NCI-H1048 (cell line): ENCODE results near the gene DDX46.
"Not testable (repeated sequence)": the region's sequence is repeated elsewhere in the genome, so short reads cannot be mapped to it uniquely, and the experiment has no call there.

Experiments
- DNase-seq: peaks from one replicate; lab custom pipeline; 2025; lab: John Stamatoyannopoulos, UW

DDX46 gene

DNA sequence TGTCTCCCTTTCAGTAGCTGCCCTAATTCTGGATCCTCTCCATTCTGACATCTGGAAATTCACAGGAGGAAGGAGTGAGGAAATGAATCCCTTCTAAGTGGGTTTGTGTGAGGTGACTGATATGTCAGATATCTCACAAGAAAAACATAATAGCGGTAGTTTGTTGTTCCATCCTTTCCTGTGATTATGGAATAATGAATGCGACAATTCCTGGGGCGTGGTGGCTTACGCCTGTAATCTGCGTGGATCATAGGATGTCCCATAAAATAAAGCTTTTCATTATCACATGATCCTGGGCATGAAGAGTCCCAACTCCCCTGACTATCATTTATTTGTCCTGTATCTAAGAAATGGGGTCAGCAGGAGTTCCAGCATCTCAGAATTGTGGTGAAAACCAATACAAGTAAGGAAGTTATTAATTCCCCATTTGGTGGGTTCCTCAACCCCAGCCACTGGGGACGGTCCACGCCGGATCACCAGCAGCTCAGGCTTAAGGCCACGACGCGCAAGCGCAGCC is 86.8 kb downstream of the DDX46 start:
- no peak for DNase-seq

DNA sequence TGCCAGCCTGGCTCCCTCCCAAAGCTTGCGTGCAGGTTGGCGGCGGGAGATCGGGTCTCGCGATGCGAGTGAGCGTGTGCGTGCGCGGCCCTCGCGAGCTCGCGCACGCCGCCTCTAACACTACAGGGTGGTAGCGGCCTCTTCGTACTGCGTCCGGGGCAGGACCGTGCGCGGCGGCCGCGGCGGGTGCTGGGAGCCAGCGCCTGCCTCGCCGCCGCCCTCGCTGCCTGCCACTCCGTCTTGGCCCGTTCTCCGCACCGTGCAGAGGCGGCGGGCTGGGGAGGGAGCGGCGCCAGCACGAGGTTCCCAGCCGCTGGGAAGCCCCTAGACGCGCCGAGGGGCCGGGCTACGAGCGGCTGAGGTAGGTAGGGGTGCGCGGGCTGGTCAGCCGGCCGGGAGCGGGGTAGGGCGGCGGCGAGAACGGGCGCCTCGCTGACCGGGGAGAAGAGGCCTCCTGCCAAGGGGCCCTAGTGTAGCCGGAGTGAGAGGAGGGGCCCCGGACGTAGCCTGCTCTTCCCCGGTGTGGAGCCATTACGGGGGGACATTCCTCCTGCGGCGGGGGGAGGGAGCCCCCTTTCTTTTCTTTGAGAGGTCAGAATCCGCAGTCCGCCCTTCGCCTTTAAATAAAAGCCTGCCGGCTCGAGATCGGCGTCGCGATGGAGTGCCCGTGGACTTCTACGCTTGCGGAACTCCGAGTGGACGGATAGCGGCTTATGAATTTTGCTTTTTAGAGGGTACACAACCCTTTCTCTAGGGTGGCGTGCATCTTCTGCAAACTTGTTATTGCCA is 87.5 kb downstream of the DDX46 start, which contains the start of gene C5orf24:
TSS of gene C5orf24 (plus strand) at position 117 of the 789 bp plus-strand sequence. CDS start 8,933 bp downstream, outside the sequence.
- DNase-seq = peak; percentile 92

DNA sequence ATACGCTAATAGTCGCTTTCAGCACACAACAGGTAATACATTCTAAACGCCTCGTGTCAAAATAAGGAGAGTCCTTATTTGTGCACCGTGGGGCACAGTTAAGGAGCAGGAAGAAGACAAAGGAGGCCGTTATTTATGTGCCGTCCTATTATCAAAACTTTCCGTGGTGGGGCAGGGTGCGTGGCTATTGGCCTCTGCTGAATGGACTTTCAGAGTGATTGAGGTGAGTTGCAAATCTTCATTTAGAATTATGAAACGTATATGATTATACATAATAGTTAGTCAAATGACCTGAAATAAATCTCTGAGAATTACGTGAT is 88.0 kb downstream of the DDX46 start:
- DNase-seq = no peak

DNA sequence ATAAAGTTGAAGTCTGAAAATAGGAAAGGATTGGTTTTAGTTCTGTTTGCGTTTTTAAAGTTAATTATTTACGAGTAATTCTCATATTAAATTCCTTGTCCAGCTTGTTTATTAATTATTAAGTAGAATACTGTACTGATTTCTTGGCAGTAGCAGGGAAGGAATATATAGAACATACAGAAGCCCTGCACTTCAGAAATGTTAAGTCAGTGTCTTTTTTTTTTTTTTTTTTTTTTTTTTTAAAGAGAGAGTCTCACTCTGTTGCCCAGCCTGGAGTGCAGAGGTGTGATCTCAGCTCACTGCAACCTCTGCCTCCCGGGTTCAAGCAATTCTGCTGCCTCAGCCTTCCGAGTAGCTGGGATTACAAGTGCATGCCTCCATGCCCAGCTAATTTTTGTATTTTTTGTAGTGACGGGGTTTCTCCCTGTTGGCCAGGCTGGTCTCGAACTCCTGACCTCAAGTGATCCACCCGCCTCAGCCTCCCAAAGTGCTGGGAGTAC is 90.9 kb downstream of the DDX46 start:
- not testable (repeated sequence) for DNase-seq

DNA sequence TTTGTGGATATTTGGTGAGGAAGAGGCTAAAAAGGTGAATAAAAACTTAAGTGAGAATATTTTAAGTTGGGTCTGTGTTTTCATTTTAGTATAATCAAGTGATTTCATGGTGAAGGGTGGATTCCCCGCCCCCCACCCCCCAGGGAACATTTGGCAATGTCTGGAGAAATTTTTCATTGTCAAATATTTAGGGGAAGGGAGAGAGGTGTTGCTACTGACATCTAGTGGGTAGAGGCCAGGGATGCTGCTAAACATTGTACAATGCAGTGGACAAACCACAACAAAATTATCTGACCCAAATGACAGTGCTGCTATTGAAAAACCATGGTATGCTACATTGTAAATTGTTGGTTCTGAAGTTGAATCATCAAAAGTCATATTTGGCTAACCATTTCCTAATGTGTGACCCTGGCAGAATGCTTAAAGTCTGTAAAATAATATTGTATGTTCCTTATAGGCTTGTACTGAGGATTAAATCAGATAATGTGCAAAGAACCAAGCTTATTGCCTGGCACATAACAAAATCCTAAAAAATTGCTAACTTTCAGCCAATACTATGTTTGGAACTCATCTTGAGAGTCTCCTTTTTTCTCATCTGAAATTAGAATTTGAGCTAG is 92.8 kb downstream of the DDX46 start:
- DNase-seq = no peak

DNA sequence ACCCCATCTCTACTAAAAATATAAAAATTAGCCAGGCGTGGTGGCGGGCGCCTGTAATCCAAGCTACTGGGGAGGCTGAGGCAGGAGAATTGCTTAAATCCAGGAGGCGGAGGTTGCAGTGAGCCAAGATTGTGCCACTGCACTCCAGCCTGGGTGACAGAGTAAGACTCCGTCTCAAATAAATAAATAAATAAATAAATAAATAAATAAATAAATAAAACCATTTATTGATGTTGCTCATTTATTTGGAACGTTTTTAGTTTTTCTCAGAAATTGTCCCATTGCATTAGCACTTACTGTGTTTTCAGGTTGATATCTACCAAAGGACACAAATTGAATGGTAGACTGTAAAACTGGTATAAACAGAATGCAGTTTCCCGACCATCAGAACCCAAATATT is 97.9 kb downstream of the DDX46 start:
- DNase-seq = not testable (repeated sequence)

DNA sequence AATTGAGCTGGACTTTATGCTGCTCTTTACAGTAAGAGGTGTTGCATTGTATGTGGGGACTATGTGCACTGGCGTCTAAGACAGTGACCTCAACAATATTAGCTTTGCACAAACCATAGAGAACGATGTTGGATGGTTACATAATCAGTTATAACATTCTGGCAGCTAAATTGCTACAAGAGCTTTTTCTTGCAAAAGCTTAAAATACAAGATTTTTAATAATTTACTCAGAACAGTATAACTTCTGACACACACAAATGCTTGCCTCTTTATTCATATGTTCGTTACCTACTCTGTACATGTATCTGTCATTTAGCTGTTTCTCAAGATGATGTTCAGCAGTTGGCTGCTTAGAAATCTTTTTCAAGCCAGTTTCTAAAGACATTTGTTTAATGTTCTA is 98.8 kb downstream of the DDX46 start:
- no peak for DNase-seq

DNA sequence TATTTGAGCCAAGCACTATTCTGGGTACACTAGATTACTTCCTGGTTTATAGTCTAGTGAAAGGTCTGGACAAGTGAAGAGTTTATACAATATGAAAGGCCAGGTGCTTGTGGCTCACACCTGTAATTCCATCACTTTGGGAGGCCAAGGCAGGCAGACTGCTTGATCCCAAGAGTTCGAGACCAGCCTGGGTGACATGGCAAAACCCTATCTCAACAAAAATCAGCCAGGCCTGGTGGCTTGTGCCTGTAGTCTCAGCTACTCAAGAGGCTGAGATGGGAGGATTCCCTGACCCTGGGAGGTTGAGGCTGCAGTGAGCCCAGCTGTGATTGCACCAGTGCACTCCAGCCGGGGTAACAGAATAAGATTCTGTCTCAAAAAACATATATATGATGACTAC is 106.1 kb downstream of the DDX46 start:
- DNase-seq = no peak

DNA sequence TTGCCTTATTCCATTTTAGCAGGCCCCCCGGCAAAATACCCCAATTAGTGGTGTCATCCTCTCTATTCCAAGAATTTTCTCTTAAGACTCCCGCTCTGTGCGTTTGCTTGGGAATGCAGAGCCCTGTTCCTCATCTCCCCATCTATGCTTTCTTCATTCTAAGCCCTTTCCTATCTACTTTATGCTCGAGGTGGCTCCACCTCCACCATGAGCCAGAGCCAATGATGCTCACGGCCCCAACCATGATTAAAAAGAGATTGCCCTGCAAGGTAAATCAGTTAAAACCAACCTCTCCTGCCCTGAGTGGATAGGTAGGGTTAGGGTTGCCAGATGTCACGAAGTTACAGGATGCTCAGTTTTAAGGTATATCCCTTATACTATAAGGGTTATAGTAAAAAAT is 114.9 kb downstream of the DDX46 start:
- no peak for DNase-seq

DNA sequence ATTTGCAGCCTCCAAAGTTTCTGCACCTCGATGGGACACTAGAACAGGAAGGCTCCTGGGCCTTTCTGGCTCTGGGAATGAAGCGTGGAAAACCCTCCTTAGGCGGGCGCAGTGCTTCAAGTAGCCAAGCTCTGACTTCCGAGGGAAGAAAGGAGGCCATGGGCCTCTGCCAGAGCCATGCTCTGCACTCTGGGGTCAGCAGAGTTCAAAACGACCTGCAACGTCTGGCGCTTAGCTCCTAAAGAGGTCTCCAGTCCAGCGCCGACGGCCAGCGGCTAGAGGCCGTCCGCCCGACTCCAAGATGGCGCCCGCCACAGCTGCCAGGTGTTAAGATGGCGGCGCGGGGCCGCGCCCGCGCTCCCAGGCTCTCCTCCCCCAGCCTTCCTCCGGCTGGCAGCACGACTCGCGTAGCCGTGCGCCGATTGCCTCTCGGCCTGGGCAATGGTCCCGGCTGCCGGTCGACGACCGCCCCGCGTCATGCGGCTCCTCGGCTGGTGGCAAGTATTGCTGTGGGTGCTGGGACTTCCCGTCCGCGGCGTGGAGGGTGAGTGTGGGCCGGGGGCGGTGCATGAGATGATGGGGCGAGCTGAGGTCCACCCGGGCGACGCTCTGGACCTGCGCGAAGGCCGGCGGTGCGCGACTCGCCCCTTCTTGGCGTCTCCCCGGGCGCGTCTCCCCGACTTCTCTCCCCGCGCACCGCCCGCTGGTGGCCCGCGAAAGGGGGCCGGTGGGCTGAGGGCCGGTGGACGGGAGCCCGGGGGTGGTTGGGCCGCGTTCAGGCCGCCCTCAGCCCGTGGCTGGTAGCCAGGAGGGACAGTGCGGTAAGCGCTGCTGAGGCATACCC is 115.6 kb downstream of the DDX46 start, which contains the start of gene TXNDC15:
TSS of gene TXNDC15 (plus strand) at position 385 of the 844 bp plus-strand sequence. CDS start at position 442, 57 bp downstream.
- peak; percentile 15 for DNase-seq

DNA sequence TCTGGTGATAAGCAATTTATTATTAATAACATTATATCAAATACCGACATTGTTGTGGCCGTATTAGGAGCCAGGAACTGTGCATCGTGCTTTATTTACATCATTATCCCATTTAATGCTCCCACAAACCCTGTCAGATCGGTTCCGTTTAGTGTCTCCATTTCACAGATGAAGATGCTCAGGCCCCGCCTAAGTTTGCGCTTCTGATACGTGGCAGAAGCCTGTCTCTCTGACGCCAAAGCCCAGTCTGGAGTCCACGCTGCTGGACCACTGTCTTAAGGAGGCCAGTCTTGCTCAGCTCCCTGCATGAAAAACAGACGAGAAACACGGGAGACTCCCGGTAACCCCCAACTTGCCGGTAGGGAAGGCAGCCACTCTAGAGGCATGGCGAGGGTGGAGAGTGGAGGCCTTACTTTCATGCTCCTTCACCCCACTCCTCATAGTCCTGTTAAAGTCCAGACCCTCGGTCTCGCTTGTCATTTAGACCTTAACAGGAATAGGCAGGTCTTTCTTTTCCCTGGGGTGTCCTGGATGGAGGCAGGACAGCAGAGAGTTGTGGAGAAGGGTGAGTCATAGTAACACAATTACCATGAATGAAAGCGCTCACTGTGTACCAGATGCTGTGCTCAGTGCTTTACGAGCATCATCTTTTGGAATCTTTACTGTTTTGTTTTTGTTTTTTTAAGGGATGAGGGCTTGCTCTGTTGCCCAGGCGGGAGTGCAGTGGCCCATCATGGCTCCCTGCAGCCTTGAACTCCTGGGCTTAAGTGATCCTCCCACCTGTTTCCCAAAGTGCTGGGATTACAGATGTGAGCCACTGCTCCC is 116.5 kb downstream of the DDX46 start:
- DNase-seq = no peak

DNA sequence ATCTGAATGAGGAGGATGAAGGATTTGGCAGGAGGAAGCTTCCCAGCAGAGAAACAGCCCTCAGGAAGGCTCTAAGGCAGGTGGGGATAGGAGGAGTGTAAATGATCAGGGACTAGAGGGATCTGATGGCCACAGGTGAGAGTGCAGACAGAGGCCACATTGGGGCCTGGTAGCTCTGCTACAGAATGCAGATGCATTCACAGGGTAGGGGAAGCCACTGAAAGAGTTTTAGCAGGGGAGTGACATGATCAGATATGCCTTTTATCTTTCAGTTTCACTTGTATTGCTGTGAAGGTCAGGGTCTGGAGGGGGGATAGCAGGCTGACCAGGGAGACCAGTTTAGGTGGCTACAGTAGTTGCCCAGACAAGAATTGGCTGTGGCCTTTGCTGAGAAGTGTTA is 118.6 kb downstream of the DDX46 start:
- no peak for DNase-seq

DNA sequence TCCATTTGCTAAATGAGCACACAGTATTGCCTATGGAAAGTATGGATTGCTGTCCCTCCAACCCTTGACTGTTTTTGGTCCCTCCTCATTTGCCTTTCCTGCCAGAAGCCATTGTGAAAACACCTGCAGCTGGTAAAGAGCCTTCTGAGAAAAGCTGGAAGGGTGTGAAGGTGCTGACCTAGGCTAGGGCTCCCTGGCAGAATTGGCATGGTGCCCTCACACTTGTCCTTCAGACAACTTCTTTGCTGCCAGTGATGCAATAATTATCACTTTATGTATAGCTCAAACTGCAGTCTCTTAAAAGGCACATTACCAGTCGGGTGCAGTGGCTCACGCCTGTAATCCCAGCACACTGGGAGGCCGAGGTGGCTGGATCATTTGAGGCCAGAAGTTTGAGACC is 119.8 kb downstream of the DDX46 start:
- no peak for DNase-seq

DNA sequence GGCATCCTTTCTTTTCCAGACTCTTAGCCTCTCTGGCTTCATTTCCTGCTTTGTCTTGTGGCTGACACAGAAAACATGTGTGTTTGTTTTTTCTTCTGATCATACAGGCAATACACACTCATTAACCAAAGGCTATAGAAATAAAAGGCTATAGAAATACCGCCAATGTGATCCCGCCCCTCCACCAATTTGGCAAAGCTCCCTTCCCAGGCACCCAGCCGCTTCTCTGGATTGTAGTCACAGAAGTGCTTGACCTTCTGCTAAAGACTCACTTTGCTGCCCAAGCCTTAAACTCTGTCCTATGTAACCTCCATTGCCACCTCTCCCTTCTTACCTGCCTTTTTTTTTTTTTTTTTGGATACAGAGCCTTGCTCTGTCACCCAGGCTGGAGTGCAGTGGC is 120.9 kb downstream of the DDX46 start:
- DNase-seq = no peak
